DMS153 treated with DMSO at 0.1 percent for 48 hours (cell line): ENCODE results near the gene NOD2.
A peak's percentile ranks its signal among the peaks of the same experiment; 100 is the strongest.

Experiments used
- DNase-seq: peaks from one replicate; lab custom pipeline; 2025; ENCODE audit not compliant: unreplicated experiment; lab: John Stamatoyannopoulos, UW

The NOD2 gene

GRCh38 chr16:50741225-50741780, 47.9 kb downstream of the NOD2 start:
- DNase-seq: no peak

- DNase-seq: peak; percentile 85
Observed at GRCh38 chr16:50741781-50742575, 48.6 kb downstream of the NOD2 start, which contains the start of gene CYLD. CYLD (plus strand) TSS chr16:50742086; CDS start chr16:50749699, 7,613 bp downstream.

GRCh38 chr16:50742576-50743200, 49.3 kb downstream of the NOD2 start:
- DNase-seq: no peak

- DNase-seq: no peak
Observed at GRCh38 chr16:50743581-50744225, 50.3 kb downstream of the NOD2 start.

- DNase-seq: no peak
Observed at GRCh38 chr16:50744881-50745280, 51.5 kb downstream of the NOD2 start.

- no peak for DNase-seq
Observed at GRCh38 chr16:50745940-50746339, 52.5 kb downstream of the NOD2 start.

- no peak for DNase-seq
Observed at GRCh38 chr16:50747207-50747956, 54.0 kb downstream of the NOD2 start.

- DNase-seq: no peak
Observed at GRCh38 chr16:50751528-50751927, 58.1 kb downstream of the NOD2 start.

GRCh38 chr16:50752471-50753235, 59.2 kb downstream of the NOD2 start:
- DNase-seq: no peak

GRCh38 chr16:50756473-50756872, 63.1 kb downstream of the NOD2 start:
- no peak for DNase-seq

- no peak for DNase-seq
Observed at GRCh38 chr16:50761267-50761666, 67.9 kb downstream of the NOD2 start.

- no peak for DNase-seq
Observed at GRCh38 chr16:50762241-50762640, 68.8 kb downstream of the NOD2 start.

GRCh38 chr16:50763211-50763610, 69.8 kb downstream of the NOD2 start:
- DNase-seq: no peak

GRCh38 chr16:50765260-50765659, 71.9 kb downstream of the NOD2 start:
- DNase-seq: no peak

- DNase-seq: no peak
Observed at GRCh38 chr16:50765861-50766260, 72.5 kb downstream of the NOD2 start.

GRCh38 chr16:50767197-50767596, 73.8 kb downstream of the NOD2 start:
- DNase-seq: no peak

GRCh38 chr16:50771366-50771765, 78.0 kb downstream of the NOD2 start:
- DNase-seq: no peak

- DNase-seq: no peak
Observed at GRCh38 chr16:50774405-50774804, 81.0 kb downstream of the NOD2 start.

GRCh38 chr16:50774960-50775359, 81.6 kb downstream of the NOD2 start:
- no peak for DNase-seq

GRCh38 chr16:50776037-50776436, 82.6 kb downstream of the NOD2 start:
- DNase-seq: no peak
